Measurements from ENCODE around the gene TYMP.

GRCh38 chr22:50570861-50571260, 41.0 kb upstream of the TYMP start:
- TF ChIP-seq CTCF (IDR thresholded peaks at IDR 0.05) (no peak), JUN (CRISPR knock-in tag; IDR thresholded peaks at IDR 0.05) (no peak), JAZF1 (CRISPR knock-in tag; IDR thresholded peaks at IDR 0.05) (no peak), ZNF423 (CRISPR knock-in tag; IDR thresholded peaks at IDR 0.05) (no peak), USF2 (CRISPR knock-in tag; IDR thresholded peaks at IDR 0.05) (no peak), ATF2 (CRISPR knock-in tag; IDR thresholded peaks at IDR 0.05; ENCODE audit: borderline replicate concordance, low read depth) (no peak), CREM (CRISPR knock-in tag; IDR thresholded peaks at IDR 0.05) (no peak), SMAD3 (CRISPR knock-in tag; IDR thresholded peaks at IDR 0.05; ENCODE audit: borderline replicate concordance) (no peak), TCF7 (CRISPR knock-in tag; IDR thresholded peaks at IDR 0.05; ENCODE audit: low read depth) (no peak), SP1 (CRISPR knock-in tag; conservative IDR thresholded peaks at IDR 0.05) (no peak), ATF1 (CRISPR knock-in tag; IDR thresholded peaks at IDR 0.05) (no peak), ZNF138 (CRISPR knock-in tag; conservative IDR thresholded peaks at IDR 0.05) (no peak), MYBL2 (CRISPR knock-in tag; IDR thresholded peaks at IDR 0.05) (no peak), ZNF416 (CRISPR knock-in tag; IDR thresholded peaks at IDR 0.05) (no peak)

All from WTC11 (cell line).